ENCODE data around the gene BSND. TPM values are rescaled to one million over a fixed set of nuclear protein-coding genes. Genes with fewer than 3 reads are reported as not detected.

Gene BSND
- total RNA-seq, 4 donors from 2014 or later, result not detected

DNA sequence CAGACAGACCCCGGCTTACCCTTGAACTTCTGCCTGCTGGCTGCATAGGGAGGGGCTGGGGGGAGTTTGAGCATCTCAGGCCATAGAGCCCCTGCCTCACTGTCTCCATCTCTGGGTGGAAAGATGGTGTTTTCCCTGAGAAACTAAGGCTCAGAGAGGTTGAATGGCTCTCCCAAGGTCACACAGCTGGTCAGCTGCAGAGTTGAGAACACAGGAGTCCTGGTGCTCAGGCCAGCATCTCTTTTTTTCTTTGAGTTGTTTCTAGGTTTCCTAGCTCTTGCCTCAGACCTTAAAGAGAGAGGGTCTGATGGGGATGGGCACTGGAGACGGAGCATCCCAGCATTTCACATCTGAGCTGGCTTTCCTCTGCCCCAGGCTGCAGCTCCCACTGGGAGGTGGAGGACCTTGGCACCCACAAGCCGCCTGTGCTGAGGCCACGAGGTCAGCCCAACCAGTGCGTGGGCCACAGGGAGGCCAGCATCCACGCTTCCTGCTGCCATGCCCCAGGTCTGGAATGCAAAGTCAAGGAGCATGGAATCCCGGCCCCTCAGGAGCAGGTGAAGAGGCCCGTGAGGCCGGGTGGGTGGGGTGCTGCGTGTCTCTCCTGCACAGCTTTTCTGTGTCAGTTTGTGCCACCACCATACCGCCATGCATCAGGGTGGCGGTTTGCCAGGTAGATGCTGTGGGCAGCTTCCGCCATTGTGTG lies 62.4 kb downstream of the BSND start:
- TF ChIP-seq POLR2A (IDR thresholded peaks at IDR 0.05) (no peak), EP300 (IDR thresholded peaks at IDR 0.05) (no peak)
- TF ChIP-seq, protein P1, sequence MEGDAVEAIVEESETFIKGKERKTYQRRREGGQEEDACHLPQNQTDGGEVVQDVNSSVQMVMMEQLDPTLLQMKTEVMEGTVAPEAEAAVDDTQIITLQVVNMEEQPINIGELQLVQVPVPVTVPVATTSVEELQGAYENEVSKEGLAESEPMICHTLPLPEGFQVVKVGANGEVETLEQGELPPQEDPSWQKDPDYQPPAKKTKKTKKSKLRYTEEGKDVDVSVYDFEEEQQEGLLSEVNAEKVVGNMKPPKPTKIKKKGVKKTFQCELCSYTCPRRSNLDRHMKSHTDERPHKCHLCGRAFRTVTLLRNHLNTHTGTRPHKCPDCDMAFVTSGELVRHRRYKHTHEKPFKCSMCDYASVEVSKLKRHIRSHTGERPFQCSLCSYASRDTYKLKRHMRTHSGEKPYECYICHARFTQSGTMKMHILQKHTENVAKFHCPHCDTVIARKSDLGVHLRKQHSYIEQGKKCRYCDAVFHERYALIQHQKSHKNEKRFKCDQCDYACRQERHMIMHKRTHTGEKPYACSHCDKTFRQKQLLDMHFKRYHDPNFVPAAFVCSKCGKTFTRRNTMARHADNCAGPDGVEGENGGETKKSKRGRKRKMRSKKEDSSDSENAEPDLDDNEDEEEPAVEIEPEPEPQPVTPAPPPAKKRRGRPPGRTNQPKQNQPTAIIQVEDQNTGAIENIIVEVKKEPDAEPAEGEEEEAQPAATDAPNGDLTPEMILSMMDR (IDR thresholded peaks at IDR 0.05), result no peak
- Histone ChIP-seq H3K27ac (no peak overlapping the region), H3K4me1 (peaks cover 0 to 17% (median 0%) of the 10 kb centered on the region in 4 donors), H3K36me3 (peaks cover 0 to 5% (median 0%) of the 10 kb centered on the region in 3 donors), H3K9me3 (no peaks in the 10 kb centered on the region), H3K27me3 (no peaks in the 10 kb centered on the region), H3K4me3 (no peak overlapping the region)
- DNase-seq (ENCODE audit: low spot score in 2 of 2), result no peak
- WGBS, 2 donors, result 61 to 74% methylated on average over 12 to 13 of the region's 13 CpGs

Other genes with a start within 250 kb of the BSND start
- 10 to 100 TPM in 1 of 4 donors, 1 to 10 TPM in 3; 3.3 to 11.4 (median 5.4) TPM for gene PARS2, start 234.4 kb upstream of the BSND start, total RNA-seq
- not detected for gene TTC22, start 197.6 kb upstream of the BSND start, total RNA-seq
- 100 to 1,000 TPM; 148 to 231 (median 219) TPM for gene DHCR24, start 111.7 kb upstream of the BSND start, total RNA-seq
- under 1 TPM in 1 of 4 donors, not detected in 3; 0.84 TPM for gene TMEM61, start 18.3 kb upstream of the BSND start, total RNA-seq
- 1 to 10 TPM in 3 of 4 donors, under 1 TPM in 1; 0.44 to 4.3 (median 2.5) TPM for gene PCSK9, start 40.6 kb downstream of the BSND start, total RNA-seq
- 10 to 100 TPM; 46.8 to 63.8 (median 55.7) TPM for gene USP24, start 216.4 kb downstream of the BSND start, total RNA-seq